T-helper 2 cell treated with Interferon-gamma antibody and Interleukin-4, amounts not matched to agents 5 μg/mL and 100 μg/mL, for 36 hours (primary cell): Measurements from ENCODE around the gene TMEM184A.

Experiments
- DNase-seq: peaks from one replicate; pipeline ENCODE4 v3.0.0; 2021; ENCODE audit warnings: low spot score
- H3K27ac Mint-ChIP-seq: one replicate; pipeline ENCODE4 v1.8.0; 2021; ENCODE audit warnings: mild to moderate bottlenecking, mixed read lengths
- H3K27me3 Mint-ChIP-seq: one replicate; pipeline ENCODE4 v1.8.0; 2021; ENCODE audit warnings: low read depth, mixed read lengths
- H3K36me3 Mint-ChIP-seq: one replicate; pipeline ENCODE4 v1.8.0; 2021; ENCODE audit warnings: low read depth, mixed read lengths
- H3K4me1 Mint-ChIP-seq: one replicate; pipeline ENCODE4 v1.8.0; 2021; ENCODE audit warnings: low read depth, mixed read lengths
- H3K4me3 Mint-ChIP-seq: one replicate; pipeline ENCODE4 v1.8.0; 2022; ENCODE audit warnings: mild to moderate bottlenecking, moderate library complexity, mixed read lengths
- H3K9me3 Mint-ChIP-seq: one replicate; pipeline ENCODE4 v1.8.0; 2021; ENCODE audit warnings: mixed read lengths

TMEM184A gene

GRCh38 chr7:1557006-1557405 lies 1.0 kb upstream of the TMEM184A start:
- Mint-ChIP-seq H3K4me1 (no peaks in the 10 kb centered on the region), H3K27ac (no peak overlapping the region), H3K27me3 (no peaks in the 10 kb centered on the region), H3K4me3 (no peak overlapping the region), H3K36me3 (no peaks in the 10 kb centered on the region), H3K9me3 (no peaks in the 10 kb centered on the region)
- DNase-seq = no peak

- Mint-ChIP-seq H3K4me3 (no peak overlapping the region), H3K27ac (no peak overlapping the region)
These were observed 776 bp downstream of the TMEM184A start for GRCh38 chr7:1555046-1555812.

GRCh38 chr7:1554333-1555045 lies 1.5 kb downstream of the TMEM184A start:
- H3K27ac Mint-ChIP-seq = no peak overlapping the region
- H3K4me1 Mint-ChIP-seq = no peaks in the 10 kb centered on the region
- no peak overlapping the region for H3K4me3 Mint-ChIP-seq
- DNase-seq = no peak
- no peaks in the 10 kb centered on the region for H3K9me3 Mint-ChIP-seq
- no peaks in the 10 kb centered on the region for H3K36me3 Mint-ChIP-seq
- H3K27me3 Mint-ChIP-seq = no peaks in the 10 kb centered on the region

More at GRCh38 chr7:1555046-1555812, 776 bp downstream of the TMEM184A start:
- Mint-ChIP-seq H3K4me1 (no peaks in the 10 kb centered on the region), H3K27me3 (no peaks in the 10 kb centered on the region), H3K9me3 (no peaks in the 10 kb centered on the region), H3K36me3 (no peaks in the 10 kb centered on the region)
- DNase-seq = no peak

GRCh38 chr7:1553512-1554210 lies 2.3 kb downstream of the TMEM184A start:
- Mint-ChIP-seq H3K4me1 (no peaks in the 10 kb centered on the region), H3K27ac (no peak overlapping the region), H3K36me3 (no peaks in the 10 kb centered on the region), H3K9me3 (no peaks in the 10 kb centered on the region), H3K27me3 (no peaks in the 10 kb centered on the region), H3K4me3 (no peak overlapping the region)
- DNase-seq = no peak

- no peak for DNase-seq
- no peaks in the 10 kb centered on the region for H3K36me3 Mint-ChIP-seq
- H3K9me3 Mint-ChIP-seq = no peaks in the 10 kb centered on the region
- no peak overlapping the region for H3K4me3 Mint-ChIP-seq
- H3K4me1 Mint-ChIP-seq = no peaks in the 10 kb centered on the region
- no peak overlapping the region for H3K27ac Mint-ChIP-seq
- no peaks in the 10 kb centered on the region for H3K27me3 Mint-ChIP-seq
These were observed 3.8 kb downstream of the TMEM184A start for GRCh38 chr7:1552200-1552599.

- no peaks in the 10 kb centered on the region for H3K36me3 Mint-ChIP-seq
- H3K27me3 Mint-ChIP-seq = no peaks in the 10 kb centered on the region
- H3K4me1 Mint-ChIP-seq = no peaks in the 10 kb centered on the region
- H3K27ac Mint-ChIP-seq = no peak overlapping the region
- no peak overlapping the region for H3K4me3 Mint-ChIP-seq
- DNase-seq = no peak
- no peaks in the 10 kb centered on the region for H3K9me3 Mint-ChIP-seq
These were observed 5.2 kb downstream of the TMEM184A start for GRCh38 chr7:1550846-1551155.

GRCh38 chr7:1550005-1550845 lies 5.8 kb downstream of the TMEM184A start:
- Mint-ChIP-seq H3K27me3 (no peaks in the 10 kb centered on the region), H3K27ac (no peak overlapping the region), H3K36me3 (no peaks in the 10 kb centered on the region), H3K9me3 (no peaks in the 10 kb centered on the region), H3K4me1 (no peaks in the 10 kb centered on the region), H3K4me3 (no peak overlapping the region)
- DNase-seq = no peak

- Mint-ChIP-seq H3K27ac (no peak overlapping the region), H3K4me3 (no peak overlapping the region), H3K27me3 (no peaks in the 10 kb centered on the region), H3K4me1 (no peaks in the 10 kb centered on the region), H3K36me3 (no peaks in the 10 kb centered on the region), H3K9me3 (no peaks in the 10 kb centered on the region)
- DNase-seq = no peak
These were observed 6.5 kb downstream of the TMEM184A start for GRCh38 chr7:1549357-1550004.

- H3K27me3 Mint-ChIP-seq = no peaks in the 10 kb centered on the region
- peak overlapping the region; percentile 41 for H3K27ac Mint-ChIP-seq
- no peak for DNase-seq
- no peaks in the 10 kb centered on the region for H3K4me1 Mint-ChIP-seq
- H3K36me3 Mint-ChIP-seq = no peaks in the 10 kb centered on the region
- no peaks in the 10 kb centered on the region for H3K9me3 Mint-ChIP-seq
- no peak overlapping the region for H3K4me3 Mint-ChIP-seq
These were observed 7.1 kb downstream of the TMEM184A start for GRCh38 chr7:1548944-1549343.

GRCh38 chr7:1548438-1548831 lies 7.6 kb downstream of the TMEM184A start:
- H3K4me1 Mint-ChIP-seq = no peaks in the 10 kb centered on the region
- no peak overlapping the region for H3K4me3 Mint-ChIP-seq

GRCh38 chr7:1547777-1548437 lies 8.1 kb downstream of the TMEM184A start:
- no peak overlapping the region for H3K4me3 Mint-ChIP-seq
- DNase-seq = no peak
- H3K9me3 Mint-ChIP-seq = no peaks in the 10 kb centered on the region
- no peaks in the 10 kb centered on the region for H3K4me1 Mint-ChIP-seq
- no peaks in the 10 kb centered on the region for H3K27me3 Mint-ChIP-seq
- no peak overlapping the region for H3K27ac Mint-ChIP-seq
- H3K36me3 Mint-ChIP-seq = no peaks in the 10 kb centered on the region

More at GRCh38 chr7:1548438-1548831, 7.6 kb downstream of the TMEM184A start:
- Mint-ChIP-seq H3K36me3 (no peaks in the 10 kb centered on the region), H3K27me3 (no peaks in the 10 kb centered on the region), H3K27ac (no peak overlapping the region), H3K9me3 (no peaks in the 10 kb centered on the region)
- no peak for DNase-seq

GRCh38 chr7:1546909-1547776 lies 8.9 kb downstream of the TMEM184A start:
- no peak overlapping the region for H3K4me3 Mint-ChIP-seq
- no peaks in the 10 kb centered on the region for H3K27me3 Mint-ChIP-seq
- H3K9me3 Mint-ChIP-seq = no peaks in the 10 kb centered on the region
- H3K27ac Mint-ChIP-seq = no peak overlapping the region
- H3K4me1 Mint-ChIP-seq = no peaks in the 10 kb centered on the region
- no peaks in the 10 kb centered on the region for H3K36me3 Mint-ChIP-seq
- no peak for DNase-seq
